C4-2B (cell line): ENCODE data around the gene SCAMP1.
"Not testable (repeated sequence)": the region's sequence is repeated elsewhere in the genome, so short reads cannot be mapped to it uniquely, and the experiment has no call there.

Source experiments
- H3K27ac ChIP-seq: fragments of 450-650 bp; 2 replicates; pipeline ENCODE4 v1.5.1; 2017
- ZFX ChIP-seq: fragments of 450-650 bp; IDR thresholded peaks from 2 replicates; pipeline ENCODE4 v1.6.1; 2017
- TF ChIP-seq, protein P1 (sequence below): fragments of 450-650 bp; conservative IDR thresholded peaks from 2 replicates; pipeline ENCODE4 v1.5.1; 2017; ENCODE audit warnings: mild to moderate bottlenecking

Gene SCAMP1

DNA sequence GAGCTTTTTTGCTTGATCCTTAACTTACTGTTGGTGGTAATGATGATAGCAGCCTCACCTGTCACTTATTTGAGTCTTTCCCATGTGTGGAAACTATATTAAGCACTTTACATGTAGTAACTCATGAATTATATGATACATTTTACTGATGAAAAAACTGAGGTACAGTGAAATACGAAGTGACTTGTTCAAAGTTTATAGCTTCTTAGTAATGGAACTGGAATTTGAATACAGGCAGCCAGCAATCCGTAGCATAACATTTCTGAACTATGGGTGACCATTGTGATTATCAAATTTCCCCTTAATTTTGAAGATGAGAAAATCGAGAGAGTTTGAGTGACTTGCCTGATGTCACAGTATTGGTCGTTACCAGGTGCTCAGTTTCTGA lies 17.3 kb downstream of the SCAMP1 start:
- H3K27ac ChIP-seq, result no peak overlapping the region
- TF ChIP-seq ZFX, result no peak
- TF ChIP-seq, protein P1, sequence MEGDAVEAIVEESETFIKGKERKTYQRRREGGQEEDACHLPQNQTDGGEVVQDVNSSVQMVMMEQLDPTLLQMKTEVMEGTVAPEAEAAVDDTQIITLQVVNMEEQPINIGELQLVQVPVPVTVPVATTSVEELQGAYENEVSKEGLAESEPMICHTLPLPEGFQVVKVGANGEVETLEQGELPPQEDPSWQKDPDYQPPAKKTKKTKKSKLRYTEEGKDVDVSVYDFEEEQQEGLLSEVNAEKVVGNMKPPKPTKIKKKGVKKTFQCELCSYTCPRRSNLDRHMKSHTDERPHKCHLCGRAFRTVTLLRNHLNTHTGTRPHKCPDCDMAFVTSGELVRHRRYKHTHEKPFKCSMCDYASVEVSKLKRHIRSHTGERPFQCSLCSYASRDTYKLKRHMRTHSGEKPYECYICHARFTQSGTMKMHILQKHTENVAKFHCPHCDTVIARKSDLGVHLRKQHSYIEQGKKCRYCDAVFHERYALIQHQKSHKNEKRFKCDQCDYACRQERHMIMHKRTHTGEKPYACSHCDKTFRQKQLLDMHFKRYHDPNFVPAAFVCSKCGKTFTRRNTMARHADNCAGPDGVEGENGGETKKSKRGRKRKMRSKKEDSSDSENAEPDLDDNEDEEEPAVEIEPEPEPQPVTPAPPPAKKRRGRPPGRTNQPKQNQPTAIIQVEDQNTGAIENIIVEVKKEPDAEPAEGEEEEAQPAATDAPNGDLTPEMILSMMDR, result no peak

DNA sequence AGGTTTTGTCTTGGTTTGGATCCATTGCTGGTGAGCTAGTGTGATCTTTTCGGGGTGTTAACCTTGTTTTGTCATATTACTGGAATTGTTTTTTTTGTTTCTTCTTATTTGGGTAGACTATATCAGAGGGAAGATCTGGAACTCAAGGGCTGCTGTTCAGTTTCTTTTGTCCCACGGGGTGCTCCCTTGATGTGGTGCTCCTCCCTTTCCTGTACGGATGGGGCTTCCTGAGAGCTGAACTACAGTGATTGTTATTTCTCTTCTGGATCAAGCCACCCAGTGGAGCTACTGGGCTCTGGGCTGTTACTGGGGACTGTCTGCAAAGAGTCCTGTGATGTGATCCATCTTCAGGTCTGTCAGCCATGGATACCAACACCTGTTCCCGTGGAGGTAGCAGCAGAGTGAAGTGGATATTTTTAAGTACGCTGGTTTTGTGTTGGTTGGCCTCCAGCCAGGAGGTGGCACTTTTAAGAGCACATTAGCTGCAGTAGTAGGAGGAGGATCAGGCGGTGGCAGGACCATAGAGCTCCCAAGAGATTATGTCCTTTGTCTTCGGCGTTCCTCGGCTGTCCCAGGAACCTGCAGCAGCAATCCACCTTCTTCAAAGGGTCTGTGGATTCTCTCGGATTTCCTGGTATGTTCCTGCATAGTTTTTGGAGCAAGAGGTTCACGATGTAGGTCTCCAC lies 27.2 kb downstream of the SCAMP1 start:
- TF ChIP-seq ZFX, result no peak
- TF ChIP-seq, protein P1, result no peak
- no peak overlapping the region for H3K27ac ChIP-seq

DNA sequence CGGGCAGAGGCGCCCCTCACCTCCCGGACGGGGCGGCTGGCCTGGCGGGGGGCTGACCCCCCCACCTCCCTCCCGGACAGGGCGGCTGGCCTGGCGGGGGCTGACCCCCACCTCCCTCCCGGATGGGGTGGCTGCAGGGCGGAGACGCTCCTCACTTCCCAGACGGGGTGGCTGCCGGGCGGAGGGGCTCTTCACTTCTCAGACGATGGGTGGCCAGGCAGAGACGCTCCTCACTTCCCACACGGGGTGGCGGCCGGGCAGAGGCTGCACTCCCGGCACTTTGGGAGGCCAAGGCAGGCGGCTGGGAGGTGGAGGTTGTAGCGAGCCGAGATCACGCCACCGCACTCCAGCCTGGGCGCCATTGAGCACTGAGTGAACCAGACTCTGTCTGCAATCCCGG lies 30.9 kb downstream of the SCAMP1 start:
- not testable (repeated sequence) for H3K27ac ChIP-seq

DNA sequence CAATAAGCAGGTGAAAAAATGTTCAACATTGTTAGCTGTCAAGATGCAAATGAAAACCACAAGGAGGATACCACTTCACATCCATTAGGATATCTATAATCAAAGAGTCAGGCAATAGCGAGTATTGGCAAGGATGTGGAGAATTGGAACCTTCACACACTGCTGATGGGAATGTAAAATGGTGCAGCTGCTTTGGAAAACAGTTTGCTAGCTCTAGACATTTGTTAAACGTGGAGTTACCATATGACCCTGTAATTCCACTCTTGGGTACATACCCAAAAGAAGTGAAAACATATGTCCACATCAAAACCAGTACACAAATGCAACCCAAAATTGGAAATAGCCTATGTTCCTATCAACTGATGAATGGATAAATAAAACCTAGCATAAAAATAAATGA lies 37.4 kb downstream of the SCAMP1 start:
- H3K27ac ChIP-seq, result no peak overlapping the region
- TF ChIP-seq ZFX, result no peak
- TF ChIP-seq, protein P1, result no peak

DNA sequence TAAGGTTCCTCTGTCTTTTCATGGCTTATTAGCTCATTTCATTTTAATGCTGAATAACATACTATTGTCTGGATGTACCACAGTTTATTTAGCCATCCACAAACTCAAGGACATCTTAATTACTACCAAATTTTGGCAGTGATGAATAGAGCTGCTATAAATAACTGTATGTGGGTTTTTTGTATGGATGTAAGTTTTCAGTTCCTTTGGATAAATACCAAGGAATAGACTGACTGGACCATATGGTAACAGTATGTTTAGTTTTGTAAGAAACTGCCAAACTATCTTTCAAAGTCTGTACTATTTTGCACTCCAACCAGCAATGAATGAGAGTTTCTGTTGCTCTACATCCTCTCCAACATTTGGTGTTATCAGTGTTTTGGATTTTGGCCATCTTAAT lies 38.7 kb downstream of the SCAMP1 start:
- no peak overlapping the region for H3K27ac ChIP-seq
- TF ChIP-seq, protein P1, result no peak
- no peak for TF ChIP-seq ZFX

DNA sequence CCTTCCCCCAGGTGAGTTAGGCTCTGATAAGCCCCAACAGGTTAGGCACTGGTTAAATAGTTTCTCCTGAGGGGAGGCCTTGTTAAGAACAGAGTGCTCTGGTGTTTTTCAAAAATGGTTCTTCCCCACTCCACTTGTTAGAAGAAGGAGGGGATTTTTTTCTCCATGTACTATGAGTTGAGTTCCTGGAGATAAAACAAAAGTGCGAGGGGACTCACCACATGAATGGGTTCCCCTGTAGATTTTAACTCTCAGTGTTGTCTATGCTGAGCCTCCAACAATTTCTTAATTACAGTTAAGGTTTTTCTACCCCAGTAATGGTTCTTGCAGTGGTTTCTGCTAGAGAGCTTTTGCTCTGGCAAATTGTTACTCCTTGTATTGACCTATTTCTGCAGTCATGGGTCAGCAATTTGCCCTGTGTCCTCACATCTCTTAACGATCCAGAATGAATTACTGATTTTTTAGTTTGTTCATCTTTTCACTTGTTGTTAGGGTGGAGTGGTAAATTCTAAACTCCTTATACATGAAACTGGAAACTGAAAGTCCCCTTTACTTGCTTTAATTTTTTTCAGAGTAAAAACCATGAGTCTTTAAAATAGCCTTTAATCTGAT lies 44.4 kb downstream of the SCAMP1 start:
- TF ChIP-seq ZFX, result no peak
- TF ChIP-seq, protein P1, result no peak
- H3K27ac ChIP-seq, result no peak overlapping the region

DNA sequence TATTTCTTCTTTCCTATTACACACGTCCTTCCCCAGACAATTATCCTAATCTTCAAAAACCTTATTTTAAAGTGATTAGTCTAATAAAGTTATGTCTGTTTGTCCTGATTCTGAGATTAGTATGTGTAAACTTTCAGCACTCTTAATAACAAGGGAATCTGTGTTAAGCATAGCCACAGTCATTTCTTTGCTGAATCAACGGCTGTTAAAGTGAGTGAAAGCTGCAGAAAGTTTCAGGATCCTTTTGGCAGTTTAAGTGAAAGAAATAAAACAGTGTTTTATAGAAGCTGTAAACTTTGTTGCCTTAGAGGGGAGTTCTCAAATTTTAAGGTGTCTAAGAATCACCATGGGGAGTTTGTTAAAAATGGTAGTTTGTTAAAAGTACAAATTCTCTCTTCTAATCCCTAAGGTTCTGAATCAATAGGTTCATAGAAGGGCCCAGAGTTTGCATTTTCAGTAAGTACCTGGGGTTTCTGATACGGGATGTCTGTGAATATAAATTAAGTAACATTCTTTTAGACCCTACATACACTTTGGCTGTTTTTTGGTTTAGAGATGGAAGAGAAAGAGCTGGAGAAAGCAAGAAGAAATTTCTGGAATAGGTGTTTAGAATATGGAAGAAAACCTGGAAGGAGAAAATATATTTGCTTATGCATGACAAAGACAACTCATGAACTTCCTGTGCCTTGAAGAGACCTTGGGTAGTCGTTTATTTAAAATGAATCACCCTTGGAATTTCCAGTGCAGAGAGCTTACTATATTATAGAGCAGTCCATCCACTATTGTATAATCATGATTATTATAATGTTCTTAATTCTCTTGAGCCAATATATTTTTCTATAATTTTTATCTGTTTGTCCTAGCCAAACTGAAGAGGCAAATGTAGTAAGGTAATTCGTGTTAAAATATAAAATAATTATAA lies 45.7 kb downstream of the SCAMP1 start:
- TF ChIP-seq ZFX, result no peak
- TF ChIP-seq, protein P1, result no peak
- H3K27ac ChIP-seq, result no peak overlapping the region
